Panc1 (cell line): ENCODE data around the gene TENT4B.

Experiments
- CTCF ChIP-seq: fragments of 450-650 bp; IDR thresholded peaks from 2 replicates; pipeline ENCODE4 v1.5.1; 2017; ENCODE audit warnings: mild to moderate bottlenecking
- POLR2AphosphoS5 ChIP-seq: IDR thresholded peaks from 2 replicates; pipeline ENCODE4 v1.6.1; 2012; ENCODE audit warnings: mild to moderate bottlenecking, low read depth, low read length, moderate library complexity
- REST ChIP-seq, 2 experiments: IDR thresholded peaks; 2 replicates each; pipeline ENCODE4 v1.6.1; 2011 to 2012; ENCODE audit warnings: low read depth in 2 of 2, control low read depth in 1 of 2, low read length in 1 of 2, mild to moderate bottlenecking in 1 of 2, moderate library complexity in 1 of 2; ENCODE audit not compliant: insufficient read depth in 1 of 2
- TCF7L2 ChIP-seq: IDR thresholded peaks from 2 replicates; pipeline ENCODE4 v1.6.1; 2011; ENCODE audit warnings: mild to moderate bottlenecking, low read depth, low read length, inconsistent platforms

GRCh38 chr16:50173316-50173715 is 20.2 kb downstream of the TENT4B start:
- TF ChIP-seq CTCF (no peak), POLR2AphosphoS5 (no peak), REST (IDR thresholded peaks at IDR 0.05; ENCODE audit: insufficient read depth in 1 of 2, low read depth in 2 of 2, low read length in 1 of 2) (no peak), TCF7L2 (no peak)
